Measurements from ENCODE around the gene EPHB1. TPM values are rescaled to one million over a fixed set of nuclear protein-coding genes. Genes with fewer than 3 reads are reported as not detected.

EPHB1 gene
- total RNA-seq, 1 experiment from 2014 or later = 2.8 TPM

GRCh38 chr3:134898181-134898754 is 103.2 kb downstream of the EPHB1 start:
- Histone ChIP-seq H3T11ph (ENCODE audit: low read length) (no peak overlapping the region), H2BK15ac (ENCODE audit: low read depth, low read length) (no peak overlapping the region), H2BK5ac (ENCODE audit: insufficient read length, low read length) (no peak overlapping the region), H3K14ac (ENCODE audit: insufficient read depth, low read length) (no peak overlapping the region; the same call in 1 of the 2 replicates), H3K9me3 (ENCODE audit: control insufficient read depth, low read depth, low read length) (no peaks in the 10 kb centered on the region), H3K4me1 (ENCODE audit: insufficient read depth, low read length) (no peaks in the 10 kb centered on the region), H3K56ac (ENCODE audit: insufficient read length, low read depth, low read length) (no peak overlapping the region), H3K23ac (ENCODE audit: insufficient read length, low read depth, low read length) (no peak overlapping the region), H3K27ac (ENCODE audit: insufficient read length, low read depth, low read length) (no peak overlapping the region), H4K91ac (ENCODE audit: insufficient read length, low read depth, low read length) (no peak overlapping the region), H2BK12ac (ENCODE audit: insufficient read length, low read depth, low read length) (no peak overlapping the region), H2AFZ (ENCODE audit: low read length) (no peak overlapping the region), H3K4ac (ENCODE audit: low read depth, low read length) (no peak overlapping the region), H3K79me2 (ENCODE audit: insufficient read depth, low read length) (no peaks in the 10 kb centered on the region), H3K18ac (ENCODE audit: insufficient read length, low read depth, low read length) (no peak overlapping the region), H3K9ac (ENCODE audit: extremely low read depth, insufficient read length, low read length) (no peak overlapping the region), H4K5ac (ENCODE audit: insufficient read length, low read depth, low read length) (no peak overlapping the region), H3K23me2 (ENCODE audit: insufficient read length, low read depth, low read length, poor library complexity, severe bottlenecking) (no peaks in the 10 kb centered on the region), H4K20me1 (ENCODE audit: control insufficient read depth, insufficient read depth, insufficient read length) (no peaks in the 10 kb centered on the region), H2AK5ac (ENCODE audit: insufficient read length, low read length) (no peak overlapping the region), H2BK20ac (ENCODE audit: low read depth, low read length, poor library complexity, severe bottlenecking) (no peak overlapping the region), H3K27me3 (ENCODE audit: insufficient read depth, low read length) (peaks cover 20% of the 10 kb centered on the region; the same call in 1 of the 2 replicates), H3K4me2 (ENCODE audit: insufficient read depth, insufficient read length, low read length) (no peak overlapping the region), H3K79me1 (ENCODE audit: insufficient read depth, low read depth, low read length, poor library complexity, severe bottlenecking) (no peaks in the 10 kb centered on the region), H4K8ac (replicated peaks; ENCODE audit: insufficient read length, low read depth, low read length) (no peak overlapping the region), H2BK120ac (ENCODE audit: low read depth, low read length, poor library complexity, severe bottlenecking) (no peak overlapping the region)
- H3K27ac Mint-ChIP-seq = no peak overlapping the region; a peak in 1 of 7 replicates
- no peak overlapping the region for H3K4me3 Mint-ChIP-seq
- WGBS (ENCODE audit: extremely low coverage, insufficient read length, low lambda C conversion rate) = no CpG with 5 or more reads among the region's 7 CpGs
- no peaks in the 10 kb centered on the region for H3K9me3 Mint-ChIP-seq
- peaks cover 13% of the 10 kb centered on the region in 2 experiments for H3K4me1 Mint-ChIP-seq
- H3K36me3 Mint-ChIP-seq (ENCODE audit: insufficient read depth in 1 of 3, low read depth in 3 of 3) = no peaks in the 10 kb centered on the region
- DNase-seq = no peak
- TF ChIP-seq, protein P1, sequence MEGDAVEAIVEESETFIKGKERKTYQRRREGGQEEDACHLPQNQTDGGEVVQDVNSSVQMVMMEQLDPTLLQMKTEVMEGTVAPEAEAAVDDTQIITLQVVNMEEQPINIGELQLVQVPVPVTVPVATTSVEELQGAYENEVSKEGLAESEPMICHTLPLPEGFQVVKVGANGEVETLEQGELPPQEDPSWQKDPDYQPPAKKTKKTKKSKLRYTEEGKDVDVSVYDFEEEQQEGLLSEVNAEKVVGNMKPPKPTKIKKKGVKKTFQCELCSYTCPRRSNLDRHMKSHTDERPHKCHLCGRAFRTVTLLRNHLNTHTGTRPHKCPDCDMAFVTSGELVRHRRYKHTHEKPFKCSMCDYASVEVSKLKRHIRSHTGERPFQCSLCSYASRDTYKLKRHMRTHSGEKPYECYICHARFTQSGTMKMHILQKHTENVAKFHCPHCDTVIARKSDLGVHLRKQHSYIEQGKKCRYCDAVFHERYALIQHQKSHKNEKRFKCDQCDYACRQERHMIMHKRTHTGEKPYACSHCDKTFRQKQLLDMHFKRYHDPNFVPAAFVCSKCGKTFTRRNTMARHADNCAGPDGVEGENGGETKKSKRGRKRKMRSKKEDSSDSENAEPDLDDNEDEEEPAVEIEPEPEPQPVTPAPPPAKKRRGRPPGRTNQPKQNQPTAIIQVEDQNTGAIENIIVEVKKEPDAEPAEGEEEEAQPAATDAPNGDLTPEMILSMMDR (conservative IDR thresholded peaks at IDR 0.05) = no peak
- peaks cover 46% of the 10 kb centered on the region for H3K27me3 Mint-ChIP-seq (ENCODE audit: low read depth)

Data from H9 (cell line).